Mucosa of descending colon (tissue), 3 donors: ENCODE measurements around the gene DYRK3. TPM values are rescaled to one million over a fixed set of nuclear protein-coding genes. Genes with fewer than 3 reads are reported as not detected.

ENCODE experiments used
- ATAC-seq: fragments of 200-7000 bp; cut with Tn5 transposase; one replicate; pipeline ENCODE4 v1.9.1; 2020; ENCODE audit warnings: mild to moderate bottlenecking, moderate library complexity
- DNase-seq, 3 donors: peaks; one replicate each; pipeline ENCODE4 v3.0.0-alpha.2; 2020
- H3K36me3 ChIP-seq: fragments of 200-600 bp; one replicate; pipeline ENCODE4 v1.8.0; 2021; ENCODE audit warnings: low read depth, mild to moderate bottlenecking
- H3K4me1 ChIP-seq: fragments of 200-600 bp; one replicate; pipeline ENCODE4 v1.8.0; 2021; ENCODE audit warnings: low read depth, mild to moderate bottlenecking
- H3K4me3 ChIP-seq: fragments of 200-600 bp; one replicate; pipeline ENCODE4 v1.8.0; 2021; ENCODE audit warnings: mild to moderate bottlenecking
- H3K9me3 ChIP-seq: fragments of 200-600 bp; one replicate; pipeline ENCODE4 v1.8.0; 2021; ENCODE audit warnings: mild to moderate bottlenecking
- CTCF ChIP-seq: fragments of 200-600 bp; IDR thresholded peaks from one replicate; pipeline ENCODE4 v1.8.0; 2022; ENCODE audit warnings: antibody characterized with exemption, mild to moderate bottlenecking
- intact Hi-C, 2 donors: fragments of 100-400 bp; cut with DNase I in 1 of 2; cut with micrococcal nuclease in 1 of 2; formaldehyde crosslinking; loops; one replicate each; pipeline versions ENCODE4 v1.11.0 to v1.11.1; 2022; cut with DNase I, micrococcal nuclease
- total RNA-seq, 3 donors: library from RNA; stranded (reverse); fragmentation: NEBNext Ultra II Directional in 2 of 3; extraction: Animal tissue kit (Norgen Biotek cat#: 25700) in 2 of 3; gene quantifications; one replicate each; pipeline versions ENCODE4 v1.2.1 to v1.2.4, GENCODE V29; 2021 to 2023
- donor health status: DM: no; HTN: no; CAD: no; lungs with moderate emphysema.
- donor health status: DM: no; HTN: no; CAD: no.
- donor health status: DM: no; HTN: yes; CAD: no.

DYRK3 gene
- total RNA-seq, 3 donors from 2014 or later, result 0.61 to 4.7 (median 1.4) TPM

DNA sequence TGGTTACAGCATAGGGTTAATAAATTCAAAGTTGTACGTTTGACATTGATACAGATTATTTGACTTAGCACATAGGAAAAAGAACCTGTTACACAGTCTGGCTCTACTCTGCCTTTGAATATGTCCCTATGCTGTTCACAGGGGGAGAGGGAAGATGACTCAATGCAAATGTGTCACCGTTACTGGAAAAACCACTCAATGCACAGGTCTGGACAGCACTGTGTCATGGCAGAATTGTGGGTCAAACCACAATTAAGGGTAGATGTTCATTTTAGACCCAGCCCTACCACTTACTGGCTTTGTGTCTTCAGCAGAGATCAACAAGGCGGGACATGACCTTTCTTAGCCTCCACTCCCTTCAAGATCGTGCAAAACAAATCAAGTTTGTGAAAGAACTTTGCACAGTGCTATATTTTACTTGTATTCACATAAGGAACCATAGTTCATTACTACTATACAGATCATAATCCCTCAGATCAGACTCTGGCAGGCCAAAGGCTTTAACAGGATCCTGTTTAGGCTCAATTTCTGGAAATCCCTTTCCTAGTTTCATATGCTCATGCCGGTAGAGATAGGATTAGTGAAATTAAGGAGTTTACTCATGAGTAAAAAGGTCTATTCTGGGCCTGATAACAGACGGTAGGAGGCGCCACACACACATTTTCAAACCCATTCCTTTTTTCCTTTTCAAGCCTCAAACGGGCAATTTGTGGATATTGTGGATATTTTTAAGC lies 45.1 kb upstream of the DYRK3 start:
- peaks cover 4% of the 10 kb centered on the region for H3K4me1 ChIP-seq
- ATAC-seq (peak; percentile 56), DNase-seq (no peak)
- peaks cover 7% of the 10 kb centered on the region for H3K36me3 ChIP-seq
- intact Hi-C loops, result loop anchor here in 1 of 2 donors (10.0 kb wide), 1 partner anchor 55 kb away; no protein-coding TSS in a partner anchor
- no peak overlapping the region for H3K4me3 ChIP-seq
- no peaks in the 10 kb centered on the region for H3K9me3 ChIP-seq
- TF ChIP-seq CTCF, result no peak

- no peak for DNase-seq
Measured at GRCh38 chr1:206591226-206591625, 44.1 kb upstream of the DYRK3 start.

GRCh38 chr1:206591696-206592095 lies 43.6 kb upstream of the DYRK3 start:
- DNase-seq (no peak), ATAC-seq (no peak)
- TF ChIP-seq CTCF, result no peak
- peaks cover 4% of the 10 kb centered on the region for H3K4me1 ChIP-seq
- no peaks in the 10 kb centered on the region for H3K9me3 ChIP-seq
- intact Hi-C loops, result loop anchor here in 1 of 2 donors (10.0 kb wide), 1 partner anchor 57 kb away; no protein-coding TSS in a partner anchor
- H3K4me3 ChIP-seq, result no peak overlapping the region
- peaks cover 12% of the 10 kb centered on the region for H3K36me3 ChIP-seq

More at GRCh38 chr1:206591226-206591625, 44.1 kb upstream of the DYRK3 start:
- no peak for ATAC-seq
- Histone ChIP-seq H3K36me3 (peaks cover 7% of the 10 kb centered on the region), H3K9me3 (no peaks in the 10 kb centered on the region), H3K4me3 (no peak overlapping the region), H3K4me1 (peaks cover 4% of the 10 kb centered on the region)
- no peak for TF ChIP-seq CTCF
- intact Hi-C loops, result loop anchor here in 1 of 2 donors (10.0 kb wide), 1 partner anchor 56 kb away; no protein-coding TSS in a partner anchor

- no peak for DNase-seq
- Histone ChIP-seq H3K9me3 (no peaks in the 10 kb centered on the region), H3K4me3 (no peak overlapping the region), H3K4me1 (peaks cover 4% of the 10 kb centered on the region), H3K36me3 (peaks cover 5% of the 10 kb centered on the region)
- intact Hi-C loops, result loop anchor here in 1 of 2 donors (10.0 kb wide), 1 partner anchor 59 kb away; no protein-coding TSS in a partner anchor
- ATAC-seq, result no peak
- TF ChIP-seq CTCF, result no peak
Measured at GRCh38 chr1:206593351-206593925, 41.9 kb upstream of the DYRK3 start.

GRCh38 chr1:206595581-206596318 lies 39.6 kb upstream of the DYRK3 start:
- ATAC-seq (no peak), DNase-seq (no peak)
- Histone ChIP-seq H3K36me3 (peaks cover 5% of the 10 kb centered on the region), H3K4me1 (no peaks in the 10 kb centered on the region), H3K4me3 (no peak overlapping the region), H3K9me3 (no peaks in the 10 kb centered on the region)
- no peak for TF ChIP-seq CTCF
- intact Hi-C loops, result loop anchor here in 1 of 2 donors (10.0 kb wide), 1 partner anchor 61 kb away; no protein-coding TSS in a partner anchor
